ENCODE results near the gene KIF26B.

The KIF26B gene

GRCh38 chr1:245512181-245512888 is 357.6 kb downstream of the KIF26B start:
- DNase-seq (ENCODE audit: low read depth) = no peak

- no peak for DNase-seq (ENCODE audit: low read depth)
These were observed 358.3 kb downstream of the KIF26B start for GRCh38 chr1:245512980-245513578.

GRCh38 chr1:245516284-245516759 is 361.5 kb downstream of the KIF26B start:
- DNase-seq (ENCODE audit: low read depth) = no peak

- no peak for DNase-seq (ENCODE audit: low read depth)
These were observed 365.8 kb downstream of the KIF26B start for GRCh38 chr1:245520611-245521010.

- no peak for DNase-seq (ENCODE audit: low read depth)
These were observed 371.4 kb downstream of the KIF26B start for GRCh38 chr1:245526141-245526540.

GRCh38 chr1:245528258-245528635 is 373.5 kb downstream of the KIF26B start:
- no peak for DNase-seq (ENCODE audit: low read depth)

GRCh38 chr1:245530937-245531336 is 376.2 kb downstream of the KIF26B start:
- no peak for DNase-seq (ENCODE audit: low read depth)

GRCh38 chr1:245537992-245538391 is 383.2 kb downstream of the KIF26B start:
- DNase-seq (ENCODE audit: low read depth) = no peak

GRCh38 chr1:245538671-245539070 is 383.9 kb downstream of the KIF26B start:
- no peak for DNase-seq (ENCODE audit: low read depth)

- DNase-seq (ENCODE audit: low read depth) = no peak
These were observed 386.6 kb downstream of the KIF26B start for GRCh38 chr1:245541369-245541768.

- no peak for DNase-seq (ENCODE audit: low read depth)
These were observed 387.6 kb downstream of the KIF26B start for GRCh38 chr1:245542365-245542764.

- no peak for DNase-seq (ENCODE audit: low read depth)
These were observed 389.5 kb downstream of the KIF26B start for GRCh38 chr1:245544236-245544635.

GRCh38 chr1:245546875-245547274 is 392.1 kb downstream of the KIF26B start:
- no peak for DNase-seq (ENCODE audit: low read depth)

GRCh38 chr1:245549996-245550719 is 395.4 kb downstream of the KIF26B start:
- DNase-seq (ENCODE audit: low read depth) = no peak

- DNase-seq (ENCODE audit: low read depth) = no peak
These were observed 395.9 kb downstream of the KIF26B start for GRCh38 chr1:245550720-245551043.

GRCh38 chr1:245551536-245551935 is 396.8 kb downstream of the KIF26B start:
- no peak for DNase-seq (ENCODE audit: low read depth)

GRCh38 chr1:245552331-245552730 is 397.5 kb downstream of the KIF26B start:
- DNase-seq (ENCODE audit: low read depth) = no peak

GRCh38 chr1:245556057-245556456 is 401.3 kb downstream of the KIF26B start:
- DNase-seq (ENCODE audit: low read depth) = no peak

- no peak for DNase-seq (ENCODE audit: low read depth)
These were observed 403.3 kb downstream of the KIF26B start for GRCh38 chr1:245558069-245558468.

GRCh38 chr1:245560316-245560859 is 405.6 kb downstream of the KIF26B start:
- DNase-seq (ENCODE audit: low read depth) = no peak

- no peak for DNase-seq (ENCODE audit: low read depth)
These were observed 407.0 kb downstream of the KIF26B start for GRCh38 chr1:245561665-245562234.

GRCh38 chr1:245566134-245566533 is 411.3 kb downstream of the KIF26B start:
- no peak for DNase-seq (ENCODE audit: low read depth)

GRCh38 chr1:245566952-245567351 is 412.2 kb downstream of the KIF26B start:
- no peak for DNase-seq (ENCODE audit: low read depth)
